Endothelial cell of umbilical vein (primary cell): ENCODE data around the gene GGN. TPM values are rescaled to one million over a fixed set of nuclear protein-coding genes. Genes with fewer than 3 reads are reported as not detected.

Source experiments
- BruUV-seq: library from RNA; stranded (reverse); fragments of 400-500 nt; replicated peaks from 2 replicates; lab custom pipeline; 2021; lab: Mats Ljungman, UMichigan
- CTCF ChIA-PET: fragments of 300-600, 350-600 bp; sonication (Branson Sonifier 250); formaldehyde crosslinking; loops from one replicate; lab custom pipeline; 2021; ENCODE audit warnings: antibody characterized with exemption, inconsistent platforms; lab: Charles Lee
- POLR2A ChIA-PET: fragments of 300-600, 350-600 bp; sonication (Branson Sonifier 250); formaldehyde crosslinking; loops from one replicate; lab custom pipeline; 2021; ENCODE audit warnings: antibody characterized with exemption, inconsistent platforms; lab: Charles Lee
- DNase-seq: peaks from one replicate; pipeline ENCODE4 v3.0.0-alpha.2; 2011; ENCODE audit warnings: low read depth, low spot score
- FAIRE-seq: peaks from 2 replicates; lab custom pipeline; 2011; peaks lifted over from hg19 to GRCh38; lab: Jason Lieb, UNC
- H2AFZ ChIP-seq: 2 replicates; pipeline ENCODE4 v1.6.0; 2012; ENCODE audit warnings: low read depth, low read length, control low read depth, inconsistent platforms
- H3K27ac ChIP-seq: 2 replicates; pipeline ENCODE4 v1.5.1; 2011; ENCODE audit warnings: low read depth, mild to moderate bottlenecking, control low read depth, low read length, moderate library complexity; ENCODE audit not compliant: insufficient read depth
- H3K27me3 ChIP-seq, 2 experiments: 2 replicates each; pipeline versions ENCODE4 v1.6.0 to v1.6.1; 2011; ENCODE audit warnings: low read length in 2 of 2, mixed read lengths in 1 of 2; ENCODE audit not compliant: control insufficient read depth in 2 of 2, insufficient read depth in 2 of 2
- H3K36me3 ChIP-seq, 2 experiments: 2 replicates in 1 of 2; 3 replicates in 1 of 2; pipeline ENCODE4 v1.5.1; 2011; ENCODE audit warnings: low read length in 2 of 2, mild to moderate bottlenecking in 1 of 2, moderate library complexity in 1 of 2; ENCODE audit not compliant: control insufficient read depth in 2 of 2, insufficient read depth in 2 of 2; ENCODE audit errors: extremely low read depth in 1 of 2
- H3K4me1 ChIP-seq: 3 replicates; pipeline ENCODE4 v1.5.1; 2011; ENCODE audit warnings: mild to moderate bottlenecking, low read length; ENCODE audit not compliant: control insufficient read depth, insufficient read depth; ENCODE audit errors: extremely low read depth
- H3K4me2 ChIP-seq: 2 replicates; pipeline ENCODE4 v1.6.1; 2011; ENCODE audit warnings: low read length, control low read depth, mixed read lengths; ENCODE audit not compliant: insufficient read depth
- H3K4me3 ChIP-seq, 3 experiments: fragments of 200-600 bp in 1 of 3; sonication (generic), shearing (Covaris generic) in 1 of 3; replicated peaks in 1 of 3; 2 replicates each; pipeline ENCODE4 v1.5.1; 2011 to 2016; ENCODE audit warnings: control low read depth in 3 of 3, low read length in 3 of 3, mild to moderate bottlenecking in 2 of 3, inconsistent platforms in 1 of 3, low read depth in 1 of 3, moderate library complexity in 1 of 3; ENCODE audit not compliant: insufficient read depth in 1 of 3
- H3K79me2 ChIP-seq: 2 replicates; pipeline ENCODE4 v1.6.0; 2012; ENCODE audit warnings: low read length, inconsistent platforms; ENCODE audit not compliant: control insufficient read depth, insufficient read depth
- H3K9ac ChIP-seq: replicated peaks from 2 replicates; pipeline ENCODE3; 2011; ENCODE audit warnings: low read length, control low read depth; ENCODE audit not compliant: insufficient read depth; ENCODE audit errors: extremely low read depth
- H3K9me1 ChIP-seq: replicated peaks from 3 replicates; pipeline ENCODE4 v1.6.0; 2011; ENCODE audit warnings: mild to moderate bottlenecking, low read length; ENCODE audit not compliant: control insufficient read depth, insufficient read depth; ENCODE audit errors: extremely low read depth
- H3K9me3 ChIP-seq: replicated peaks from 2 replicates; pipeline ENCODE4 v1.5.1; 2012; ENCODE audit warnings: low read length, inconsistent platforms; ENCODE audit not compliant: control insufficient read depth, insufficient read depth
- H4K20me1 ChIP-seq: replicated peaks from 2 replicates; pipeline ENCODE3; 2011; ENCODE audit warnings: mild to moderate bottlenecking, low read length; ENCODE audit not compliant: control insufficient read depth, insufficient read depth; ENCODE audit errors: extremely low read depth
- EZH2 ChIP-seq: IDR thresholded peaks from 2 replicates; pipeline ENCODE4 v1.6.1; 2012; ENCODE audit warnings: borderline replicate concordance, low read depth, mild to moderate bottlenecking, moderate library complexity, low read length, inconsistent platforms; ENCODE audit not compliant: severe bottlenecking
- FOS ChIP-seq: IDR thresholded peaks from 2 replicates; pipeline ENCODE4 v1.6.1; 2011; ENCODE audit warnings: mild to moderate bottlenecking, low read length, moderate library complexity, borderline replicate concordance; ENCODE audit not compliant: insufficient read depth
- JUN ChIP-seq: IDR thresholded peaks from 2 replicates; pipeline ENCODE4 v1.6.1; 2011; ENCODE audit warnings: borderline replicate concordance, low read depth; ENCODE audit not compliant: insufficient read length, insufficient read depth
- MAX ChIP-seq: IDR thresholded peaks from 2 replicates; pipeline ENCODE4 v1.6.1; 2011; ENCODE audit not compliant: insufficient read depth, insufficient read length
- MYC ChIP-seq: IDR thresholded peaks from one replicate; pipeline ENCODE4 v1.6.1; 2011; ENCODE audit warnings: mild to moderate bottlenecking, low read depth, low read length
- POLR2A ChIP-seq: IDR thresholded peaks from 2 replicates; pipeline ENCODE4 v1.6.1; 2012; ENCODE audit warnings: low read depth, mild to moderate bottlenecking, control low read depth, low read length
- POLR2AphosphoS5 ChIP-seq: IDR thresholded peaks from 2 replicates; pipeline ENCODE4 v1.6.1; 2012; ENCODE audit warnings: low read depth, mild to moderate bottlenecking, control low read depth, low read length, moderate library complexity; ENCODE audit not compliant: insufficient read depth
- dilution Hi-C: fragments of 300-500 bp; cut with MboI; formaldehyde crosslinking; loops from one replicate; pipeline ENCODE4 v1.15.0; 2019; ENCODE audit warnings: low sequenced_read_pairs; ENCODE audit not compliant: extremely low pct_ligation_motif_present
- intact Hi-C: fragments of 100-400 bp; cut with micrococcal nuclease; formaldehyde crosslinking; loops from one replicate; pipeline ENCODE4 v1.10.0; 2022
- polyA plus RNA-seq, 4 experiments: library from polyadenylated mRNA; depleted of rRNA in 3 of 4; stranded (reverse) in 3 of 4; unstranded in 1 of 4; fragments of >200 nt; gene quantifications; 2 replicates each; pipeline versions ENCODE4 v1.2.1 to v1.2.3, GENCODE V29; 2011 to 2012; ENCODE audit warnings: missing spikeins in 1 of 4
- total RNA-seq: library from RNA; stranded (reverse); gene quantifications from 2 replicates; pipeline ENCODE4 v1.2.3, GENCODE V29; 2021
- TF ChIP-seq, protein P1 (sequence below), 2 donors: IDR thresholded peaks; 1 replicate in 1 of 2; 2 replicates in 1 of 2; pipeline ENCODE4 v1.5.1; 2011; ENCODE audit warnings: low read length in 2 of 2, mild to moderate bottlenecking in 2 of 2, moderate library complexity in 2 of 2, control low read depth in 1 of 2, inconsistent platforms in 1 of 2, low read depth in 1 of 2; ENCODE audit not compliant: insufficient read depth in 1 of 2; ENCODE audit errors: extremely low read depth in 1 of 2

The GGN gene
- total and polyA plus RNA-seq, 2 donors (not counting 3 experiments of a cell fraction or from before 2014, with no cell fraction given) = 0.39 to 0.88 TPM

- Histone ChIP-seq H3K27me3 (peaks cover 0 to 2% of the 10 kb centered on the region in 2 experiments), H3K9me1 (no peaks in the 10 kb centered on the region), H3K9ac (peak overlapping the region; percentile 95), H3K4me1 (peaks cover 14% of the 10 kb centered on the region), H3K4me3 (peak overlapping the region; percentile 70 to 86 (median 70)), H3K27ac (peak overlapping the region; percentile 87), H3K36me3 (peaks cover 1 to 22% of the 10 kb centered on the region in 2 experiments), H3K9me3 (no peaks in the 10 kb centered on the region), H4K20me1 (no peaks in the 10 kb centered on the region), H3K79me2 (peaks cover 27% of the 10 kb centered on the region), H2AFZ (no peak overlapping the region), H3K4me2 (peak overlapping the region; percentile 93)
- DNase-seq = no peak
- no peak for FAIRE-seq
- TF ChIP-seq FOS (no peak), MYC (no peak), POLR2A (no peak), JUN (no peak), MAX (no peak), POLR2AphosphoS5 (no peak), EZH2 (no peak)
- TF ChIP-seq, protein P1, sequence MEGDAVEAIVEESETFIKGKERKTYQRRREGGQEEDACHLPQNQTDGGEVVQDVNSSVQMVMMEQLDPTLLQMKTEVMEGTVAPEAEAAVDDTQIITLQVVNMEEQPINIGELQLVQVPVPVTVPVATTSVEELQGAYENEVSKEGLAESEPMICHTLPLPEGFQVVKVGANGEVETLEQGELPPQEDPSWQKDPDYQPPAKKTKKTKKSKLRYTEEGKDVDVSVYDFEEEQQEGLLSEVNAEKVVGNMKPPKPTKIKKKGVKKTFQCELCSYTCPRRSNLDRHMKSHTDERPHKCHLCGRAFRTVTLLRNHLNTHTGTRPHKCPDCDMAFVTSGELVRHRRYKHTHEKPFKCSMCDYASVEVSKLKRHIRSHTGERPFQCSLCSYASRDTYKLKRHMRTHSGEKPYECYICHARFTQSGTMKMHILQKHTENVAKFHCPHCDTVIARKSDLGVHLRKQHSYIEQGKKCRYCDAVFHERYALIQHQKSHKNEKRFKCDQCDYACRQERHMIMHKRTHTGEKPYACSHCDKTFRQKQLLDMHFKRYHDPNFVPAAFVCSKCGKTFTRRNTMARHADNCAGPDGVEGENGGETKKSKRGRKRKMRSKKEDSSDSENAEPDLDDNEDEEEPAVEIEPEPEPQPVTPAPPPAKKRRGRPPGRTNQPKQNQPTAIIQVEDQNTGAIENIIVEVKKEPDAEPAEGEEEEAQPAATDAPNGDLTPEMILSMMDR (IDR thresholded peaks at IDR 0.05; ENCODE audit: extremely low read depth in 1 of 2, insufficient read depth in 1 of 2, low read depth in 1 of 2, low read length in 2 of 2) = no peak
- dilution Hi-C loops = no loop called here
- ChIA-PET POLR2A (interaction anchor here (1.1 to 1.8 kb wide), 2 partner anchors 12 to 28 kb away, joined by 8 to 9 read pairs; partner anchors contain the start of genes FAM98C, GGN and SPRED3), CTCF (interaction anchor here (1.1 kb wide), 2 partner anchors 9 to 40 kb away, joined by 4 to 6 read pairs; partner anchors contain the start of gene CATSPERG)
- intact Hi-C loops = loop anchor here (2.0 kb wide), 1 partner anchor 27 kb away; the partner anchor contains the start of gene FAM98C
- no TSS peak for BruUV-seq
Observed at GRCh38 chr19:38375748-38376147, 12.1 kb downstream of the GGN start.
